ENCODE results near the gene MAF.

MAF gene

GRCh38 chr16:79571903-79572535 is 28.5 kb downstream of the MAF start:
- TF ChIP-seq EGR1 (IDR thresholded peaks at IDR 0.05) = no peak
- TF ChIP-seq, protein P1, sequence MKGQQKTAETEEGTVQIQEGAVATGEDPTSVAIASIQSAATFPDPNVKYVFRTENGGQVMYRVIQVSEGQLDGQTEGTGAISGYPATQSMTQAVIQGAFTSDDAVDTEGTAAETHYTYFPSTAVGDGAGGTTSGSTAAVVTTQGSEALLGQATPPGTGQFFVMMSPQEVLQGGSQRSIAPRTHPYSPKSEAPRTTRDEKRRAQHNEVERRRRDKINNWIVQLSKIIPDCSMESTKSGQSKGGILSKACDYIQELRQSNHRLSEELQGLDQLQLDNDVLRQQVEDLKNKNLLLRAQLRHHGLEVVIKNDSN (IDR thresholded peaks at IDR 0.05) = no peak
- TF ChIP-seq, protein P2, sequence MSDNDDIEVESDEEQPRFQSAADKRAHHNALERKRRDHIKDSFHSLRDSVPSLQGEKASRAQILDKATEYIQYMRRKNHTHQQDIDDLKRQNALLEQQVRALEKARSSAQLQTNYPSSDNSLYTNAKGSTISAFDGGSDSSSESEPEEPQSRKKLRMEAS (IDR thresholded peaks at IDR 0.05) = no peak
- TF ChIP-seq EP300 (IDR thresholded peaks at IDR 0.05; ENCODE audit: borderline replicate concordance) = no peak
- no peak for TF ChIP-seq CREB1 (IDR thresholded peaks at IDR 0.05; ENCODE audit: low read depth)
- TF ChIP-seq FOXM1 (IDR thresholded peaks at IDR 0.05; ENCODE audit: borderline replicate concordance, low read depth) = no peak
- TF ChIP-seq TCF12 (IDR thresholded peaks at IDR 0.05; ENCODE audit: low read depth) = no peak
- no peak for TF ChIP-seq ZBTB7A (IDR thresholded peaks at IDR 0.05; ENCODE audit: low read depth)
- TF ChIP-seq RAD21 (IDR thresholded peaks at IDR 0.05; ENCODE audit: low read depth) = no peak
- no peak for TF ChIP-seq NFIC (IDR thresholded peaks at IDR 0.05)
- TF ChIP-seq CEBPB (IDR thresholded peaks at IDR 0.05) = no peak
- TF ChIP-seq TEAD4 (IDR thresholded peaks at IDR 0.05) = no peak
- no peak for TF ChIP-seq REST (IDR thresholded peaks at IDR 0.05; ENCODE audit: low read depth)
- no peak for TF ChIP-seq YY1 (IDR thresholded peaks at IDR 0.05; ENCODE audit: low read depth)
- TF ChIP-seq TAF1 (IDR thresholded peaks at IDR 0.05; ENCODE audit: low read depth) = no peak

GRCh38 chr16:79571065-79571902 is 29.3 kb downstream of the MAF start:
- TF ChIP-seq YY1 (IDR thresholded peaks at IDR 0.05; ENCODE audit: low read depth) (no peak), TCF12 (IDR thresholded peaks at IDR 0.05; ENCODE audit: low read depth) (no peak), ZBTB7A (IDR thresholded peaks at IDR 0.05; ENCODE audit: low read depth) (no peak), CEBPB (IDR thresholded peaks at IDR 0.05) (no peak)
- TF ChIP-seq, protein P1 (IDR thresholded peaks at IDR 0.05) = no peak

- TF ChIP-seq, protein P1 (IDR thresholded peaks at IDR 0.05) = no peak
- TF ChIP-seq ZBTB7A (IDR thresholded peaks at IDR 0.05; ENCODE audit: low read depth) = no peak
- no peak for TF ChIP-seq YY1 (IDR thresholded peaks at IDR 0.05; ENCODE audit: low read depth)
- no peak for TF ChIP-seq FOXM1 (IDR thresholded peaks at IDR 0.05; ENCODE audit: borderline replicate concordance, low read depth)
Observed at GRCh38 chr16:79564671-79565107, 35.8 kb downstream of the MAF start.

GRCh38 chr16:79563921-79564320 is 36.6 kb downstream of the MAF start:
- TF ChIP-seq, protein P2 (IDR thresholded peaks at IDR 0.05) = no peak
- TF ChIP-seq REST (IDR thresholded peaks at IDR 0.05; ENCODE audit: low read depth) (no peak), FOXM1 (IDR thresholded peaks at IDR 0.05; ENCODE audit: borderline replicate concordance, low read depth) (no peak), ZBTB7A (IDR thresholded peaks at IDR 0.05; ENCODE audit: low read depth) (no peak), CREB1 (IDR thresholded peaks at IDR 0.05; ENCODE audit: low read depth) (no peak), TEAD4 (IDR thresholded peaks at IDR 0.05) (no peak), CEBPB (IDR thresholded peaks at IDR 0.05) (no peak)
- TF ChIP-seq, protein P1 (IDR thresholded peaks at IDR 0.05) = no peak

Measured in Ishikawa (cell line).